WTC11 (cell line): Measurements from ENCODE around the gene KRTAP20-2. TPM values are rescaled to one million over a fixed set of nuclear protein-coding genes. Genes with fewer than 3 reads are reported as not detected.

Source experiments
- ATAC-seq: fragments of 200-7000 bp; cut with Tn5 transposase; 2 replicates; pipeline ENCODE4 v1.10.0; 2021; ENCODE audit warnings: mild to moderate bottlenecking, moderate library complexity
- CTCF ChIA-PET: fragments of 300-600 bp; sonication (Branson Sonifier 250); formaldehyde crosslinking; loops from one replicate; lab custom pipeline; 2021; ENCODE audit warnings: antibody characterized with exemption; lab: Charles Lee
- POLR2A ChIA-PET: fragments of 350-600 bp; sonication (Branson Sonifier 250); formaldehyde crosslinking; loops from one replicate; lab custom pipeline; 2021; ENCODE audit warnings: antibody characterized with exemption; lab: Charles Lee
- DNase-seq: peaks from one replicate; pipeline ENCODE4 v3.0.0; 2021; ENCODE audit warnings: low spot score
- H3K27ac Mint-ChIP-seq: 2 replicates; pipeline ENCODE4 v1.8.0; 2021; ENCODE audit warnings: mixed read lengths
- H3K27me3 Mint-ChIP-seq: 2 replicates; pipeline ENCODE4 v1.8.0; 2021; ENCODE audit warnings: low read depth, mild to moderate bottlenecking, moderate library complexity, mixed read lengths
- H3K36me3 Mint-ChIP-seq: 2 replicates; pipeline ENCODE4 v1.8.0; 2021; ENCODE audit warnings: mixed read lengths
- H3K4me1 Mint-ChIP-seq: 2 replicates; pipeline ENCODE4 v1.8.0; 2022; ENCODE audit warnings: mixed read lengths
- H3K4me3 Mint-ChIP-seq: 2 replicates; pipeline ENCODE4 v1.8.0; 2021; ENCODE audit warnings: mild to moderate bottlenecking, moderate library complexity, mixed read lengths
- H3K9me3 Mint-ChIP-seq: 2 replicates; pipeline ENCODE4 v1.8.0; 2021; ENCODE audit warnings: mixed read lengths
- ELF4 ChIP-seq: sonication (generic); formaldehyde crosslinking; IDR thresholded peaks from 2 replicates; pipeline ENCODE4 v1.8.1; 2022; ENCODE audit warnings: low read depth, mild to moderate bottlenecking, moderate library complexity, missing genetic modification reagents
- HMGXB4 ChIP-seq: sonication (generic); formaldehyde crosslinking; IDR thresholded peaks from 2 replicates; pipeline ENCODE4 v1.8.1; 2023; ENCODE audit warnings: mild to moderate bottlenecking, moderate library complexity, missing genetic modification reagents
- NFE2L1 ChIP-seq: sonication (generic); formaldehyde crosslinking; IDR thresholded peaks from 2 replicates; pipeline ENCODE4 v1.8.1; 2023; ENCODE audit warnings: missing genetic modification reagents
- NR2C2 ChIP-seq: sonication (generic); formaldehyde crosslinking; IDR thresholded peaks from 2 replicates; pipeline ENCODE4 v1.8.0; 2022; ENCODE audit warnings: mild to moderate bottlenecking, missing genetic modification reagents
- ZNF219 ChIP-seq: sonication (generic); formaldehyde crosslinking; IDR thresholded peaks from 2 replicates; pipeline ENCODE4 v1.8.0; 2023; ENCODE audit warnings: missing genetic modification reagents, mild to moderate bottlenecking, borderline replicate concordance
- ZNF396 ChIP-seq: fragments of 250-450 bp; sonication (Bioruptor Pico); IDR thresholded peaks from 2 replicates; pipeline ENCODE4 v1.8.0; 2021; ENCODE audit warnings: mild to moderate bottlenecking, moderate library complexity, borderline replicate concordance
- ZNF425 ChIP-seq: fragments of 250-450 bp; sonication (Bioruptor Pico); conservative IDR thresholded peaks from 2 replicates; pipeline ENCODE4 v1.9.0; 2021; ENCODE audit warnings: mild to moderate bottlenecking
- ZNF532 ChIP-seq: fragments of 250-450 bp; sonication (Bioruptor Pico); IDR thresholded peaks from 2 replicates; pipeline ENCODE4 v1.9.0; 2021; ENCODE audit warnings: mild to moderate bottlenecking, borderline replicate concordance
- ZSCAN18 ChIP-seq: fragments of 250-450 bp; sonication (Bioruptor Pico); IDR thresholded peaks from 2 replicates; pipeline ENCODE4 v2.1.2; 2022; ENCODE audit warnings: mild to moderate bottlenecking, moderate library complexity
- total RNA-seq: library from RNA; stranded (reverse); gene quantifications from 3 replicates; pipeline ENCODE4 v1.2.3, GENCODE V29; 2021
- TF ChIP-seq, protein P1 (sequence below): sonication (generic); formaldehyde crosslinking; IDR thresholded peaks from 2 replicates; pipeline ENCODE4 v1.8.1; 2022; ENCODE audit warnings: low read depth, missing genetic modification reagents, borderline replicate concordance
- TF ChIP-seq, protein P2 (sequence below): sonication (generic); formaldehyde crosslinking; IDR thresholded peaks from 2 replicates; pipeline ENCODE4 v1.8.0; 2023; ENCODE audit warnings: missing genetic modification reagents
- TF ChIP-seq, protein P3 (sequence below): sonication (generic); formaldehyde crosslinking; IDR thresholded peaks from 2 replicates; pipeline ENCODE4 v1.8.0; 2022; ENCODE audit warnings: missing genetic modification reagents
- TF ChIP-seq, protein P4 (sequence below): sonication (generic); formaldehyde crosslinking; IDR thresholded peaks from 2 replicates; pipeline ENCODE4 v1.8.1; 2023; ENCODE audit warnings: mild to moderate bottlenecking, missing genetic modification reagents

Gene KRTAP20-2
- total RNA-seq, 1 experiment from 2014 or later, result not detected

- ChIA-PET POLR2A (no interaction called here), CTCF (no interaction called here)
- H3K27me3 Mint-ChIP-seq, result no peaks in the 10 kb centered on the region
- H3K9me3 Mint-ChIP-seq, result peaks cover 10% of the 10 kb centered on the region
- H3K36me3 Mint-ChIP-seq, result peaks cover 9% of the 10 kb centered on the region
- DNase-seq (no peak), ATAC-seq (no peak)
- no peak overlapping the region for H3K27ac Mint-ChIP-seq
- 0 out of 2 replicates have a peak, but pooled peaks cover under 1% of the 10 kb centered on the region for H3K4me1 Mint-ChIP-seq
- H3K4me3 Mint-ChIP-seq, result no peak overlapping the region
- TF ChIP-seq, protein P1, sequence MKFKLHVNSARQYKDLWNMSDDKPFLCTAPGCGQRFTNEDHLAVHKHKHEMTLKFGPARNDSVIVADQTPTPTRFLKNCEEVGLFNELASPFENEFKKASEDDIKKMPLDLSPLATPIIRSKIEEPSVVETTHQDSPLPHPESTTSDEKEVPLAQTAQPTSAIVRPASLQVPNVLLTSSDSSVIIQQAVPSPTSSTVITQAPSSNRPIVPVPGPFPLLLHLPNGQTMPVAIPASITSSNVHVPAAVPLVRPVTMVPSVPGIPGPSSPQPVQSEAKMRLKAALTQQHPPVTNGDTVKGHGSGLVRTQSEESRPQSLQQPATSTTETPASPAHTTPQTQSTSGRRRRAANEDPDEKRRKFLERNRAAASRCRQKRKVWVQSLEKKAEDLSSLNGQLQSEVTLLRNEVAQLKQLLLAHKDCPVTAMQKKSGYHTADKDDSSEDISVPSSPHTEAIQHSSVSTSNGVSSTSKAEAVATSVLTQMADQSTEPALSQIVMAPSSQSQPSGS (CRISPR knock-in tag), result no peak
- TF ChIP-seq, protein P2, sequence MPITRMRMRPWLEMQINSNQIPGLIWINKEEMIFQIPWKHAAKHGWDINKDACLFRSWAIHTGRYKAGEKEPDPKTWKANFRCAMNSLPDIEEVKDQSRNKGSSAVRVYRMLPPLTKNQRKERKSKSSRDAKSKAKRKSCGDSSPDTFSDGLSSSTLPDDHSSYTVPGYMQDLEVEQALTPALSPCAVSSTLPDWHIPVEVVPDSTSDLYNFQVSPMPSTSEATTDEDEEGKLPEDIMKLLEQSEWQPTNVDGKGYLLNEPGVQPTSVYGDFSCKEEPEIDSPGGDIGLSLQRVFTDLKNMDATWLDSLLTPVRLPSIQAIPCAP (CRISPR knock-in tag), result no peak
- no peak for TF ChIP-seq ZNF425 (CRISPR knock-in tag)
- TF ChIP-seq HMGXB4, result no peak
- TF ChIP-seq, protein P3, sequence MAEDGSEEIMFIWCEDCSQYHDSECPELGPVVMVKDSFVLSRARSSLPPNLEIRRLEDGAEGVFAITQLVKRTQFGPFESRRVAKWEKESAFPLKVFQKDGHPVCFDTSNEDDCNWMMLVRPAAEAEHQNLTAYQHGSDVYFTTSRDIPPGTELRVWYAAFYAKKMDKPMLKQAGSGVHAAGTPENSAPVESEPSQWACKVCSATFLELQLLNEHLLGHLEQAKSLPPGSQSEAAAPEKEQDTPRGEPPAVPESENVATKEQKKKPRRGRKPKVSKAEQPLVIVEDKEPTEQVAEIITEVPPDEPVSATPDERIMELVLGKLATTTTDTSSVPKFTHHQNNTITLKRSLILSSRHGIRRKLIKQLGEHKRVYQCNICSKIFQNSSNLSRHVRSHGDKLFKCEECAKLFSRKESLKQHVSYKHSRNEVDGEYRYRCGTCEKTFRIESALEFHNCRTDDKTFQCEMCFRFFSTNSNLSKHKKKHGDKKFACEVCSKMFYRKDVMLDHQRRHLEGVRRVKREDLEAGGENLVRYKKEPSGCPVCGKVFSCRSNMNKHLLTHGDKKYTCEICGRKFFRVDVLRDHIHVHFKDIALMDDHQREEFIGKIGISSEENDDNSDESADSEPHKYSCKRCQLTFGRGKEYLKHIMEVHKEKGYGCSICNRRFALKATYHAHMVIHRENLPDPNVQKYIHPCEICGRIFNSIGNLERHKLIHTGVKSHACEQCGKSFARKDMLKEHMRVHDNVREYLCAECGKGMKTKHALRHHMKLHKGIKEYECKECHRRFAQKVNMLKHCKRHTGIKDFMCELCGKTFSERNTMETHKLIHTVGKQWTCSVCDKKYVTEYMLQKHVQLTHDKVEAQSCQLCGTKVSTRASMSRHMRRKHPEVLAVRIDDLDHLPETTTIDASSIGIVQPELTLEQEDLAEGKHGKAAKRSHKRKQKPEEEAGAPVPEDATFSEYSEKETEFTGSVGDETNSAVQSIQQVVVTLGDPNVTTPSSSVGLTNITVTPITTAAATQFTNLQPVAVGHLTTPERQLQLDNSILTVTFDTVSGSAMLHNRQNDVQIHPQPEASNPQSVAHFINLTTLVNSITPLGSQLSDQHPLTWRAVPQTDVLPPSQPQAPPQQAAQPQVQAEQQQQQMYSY (CRISPR knock-in tag), result no peak
- no peak for TF ChIP-seq ZNF396 (CRISPR knock-in tag)
- TF ChIP-seq, protein P4, sequence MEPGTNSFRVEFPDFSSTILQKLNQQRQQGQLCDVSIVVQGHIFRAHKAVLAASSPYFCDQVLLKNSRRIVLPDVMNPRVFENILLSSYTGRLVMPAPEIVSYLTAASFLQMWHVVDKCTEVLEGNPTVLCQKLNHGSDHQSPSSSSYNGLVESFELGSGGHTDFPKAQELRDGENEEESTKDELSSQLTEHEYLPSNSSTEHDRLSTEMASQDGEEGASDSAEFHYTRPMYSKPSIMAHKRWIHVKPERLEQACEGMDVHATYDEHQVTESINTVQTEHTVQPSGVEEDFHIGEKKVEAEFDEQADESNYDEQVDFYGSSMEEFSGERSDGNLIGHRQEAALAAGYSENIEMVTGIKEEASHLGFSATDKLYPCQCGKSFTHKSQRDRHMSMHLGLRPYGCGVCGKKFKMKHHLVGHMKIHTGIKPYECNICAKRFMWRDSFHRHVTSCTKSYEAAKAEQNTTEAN, result no peak
- no peak for TF ChIP-seq NFE2L1 (CRISPR knock-in tag)
- TF ChIP-seq ZSCAN18 (CRISPR knock-in tag), result no peak
- TF ChIP-seq ZNF532 (CRISPR knock-in tag), result no peak
- TF ChIP-seq NR2C2 (CRISPR knock-in tag), result no peak
- no peak for TF ChIP-seq ELF4 (CRISPR knock-in tag)
- TF ChIP-seq ZNF219 (CRISPR knock-in tag), result no peak
Measured at GRCh38 chr21:30620080-30620479, 14.9 kb upstream of the KRTAP20-2 start.
